G401 (cell line): ENCODE results near the gene BSCL2. TPM values are rescaled to one million over a fixed set of nuclear protein-coding genes. Genes with fewer than 3 reads are reported as not detected.
"Not testable (repeated sequence)": the region's sequence is repeated elsewhere in the genome, so short reads cannot be mapped to it uniquely, and the experiment has no call there.

Source experiments
- DNase-seq: peaks from one replicate; pipeline ENCODE4 v3.0.0-alpha.2; 2015; ENCODE audit warnings: low spot score
- in situ Hi-C: cut with HindIII; loops from 2 replicates; pipeline ENCODE4 v1.10.0; 2016; ENCODE audit warnings: low sequenced_read_pairs, mixed read lengths
- total RNA-seq: library from RNA; depleted of rRNA; stranded (reverse); fragments of >200 nt; shearing (Covaris generic); gene quantifications from 2 replicates; pipeline ENCODE4 v1.2.3, GENCODE V29; 2014

The BSCL2 gene
- total RNA-seq, 1 experiment from 2014 or later = 59.6 TPM

DNA sequence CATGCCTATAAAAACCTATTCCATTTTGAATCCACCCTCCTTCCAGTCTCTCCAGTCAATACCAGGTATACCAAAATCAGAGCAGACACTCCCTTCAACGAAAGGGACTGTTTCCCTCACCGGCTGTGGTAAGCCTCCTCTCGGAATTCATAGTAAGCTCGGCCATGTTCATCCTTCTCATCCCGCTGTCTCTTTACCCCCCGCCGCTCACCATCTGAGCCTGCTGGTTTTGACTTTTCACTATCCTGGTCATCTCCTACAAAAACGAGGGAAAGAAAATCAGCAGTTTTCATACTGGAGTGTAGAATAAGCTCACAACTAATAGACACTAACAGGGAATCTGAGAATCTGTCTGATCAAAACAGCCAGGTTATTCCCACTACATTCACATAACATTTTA lies 16.9 kb upstream of the BSCL2 start:
- peak; percentile 77 for DNase-seq
- in situ Hi-C loops = no loop called here

- in situ Hi-C loops = no loop called here
- no peak for DNase-seq
Observed at GRCh38 chr11:62721994-62722393, 14.8 kb upstream of the BSCL2 start.

DNA sequence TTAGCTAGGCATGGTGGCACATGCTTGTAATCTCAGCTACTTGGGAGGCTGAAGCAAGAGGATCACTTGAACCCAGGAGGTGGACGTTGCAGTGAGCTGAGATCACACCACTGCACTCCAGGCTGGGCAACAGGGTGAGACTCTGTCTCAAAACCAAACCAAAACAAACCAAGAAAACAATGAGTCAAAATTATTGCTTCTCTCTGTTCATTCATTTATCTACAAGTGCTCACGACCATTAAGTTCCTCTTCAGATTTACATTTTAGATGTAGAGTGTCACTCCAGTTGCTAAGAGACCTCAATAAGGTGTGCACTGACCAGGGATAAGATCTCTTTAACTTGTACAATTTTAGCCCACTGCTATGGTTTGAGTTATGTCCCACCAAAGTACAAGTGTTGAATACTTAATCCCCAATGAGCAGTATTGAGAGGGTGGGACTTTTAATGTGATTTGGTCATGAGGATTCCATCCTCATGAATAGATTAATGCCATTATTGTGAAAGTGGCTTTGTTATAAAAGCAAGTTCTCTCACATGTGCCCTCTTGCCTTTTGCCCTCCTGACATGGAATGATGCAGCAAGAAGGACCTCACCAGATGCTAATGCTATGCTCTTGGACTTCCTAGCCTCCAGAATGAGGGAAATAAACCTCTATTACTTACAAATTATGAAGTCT lies 12.2 kb upstream of the BSCL2 start:
- in situ Hi-C loops = no loop called here
- no peak for DNase-seq

DNA sequence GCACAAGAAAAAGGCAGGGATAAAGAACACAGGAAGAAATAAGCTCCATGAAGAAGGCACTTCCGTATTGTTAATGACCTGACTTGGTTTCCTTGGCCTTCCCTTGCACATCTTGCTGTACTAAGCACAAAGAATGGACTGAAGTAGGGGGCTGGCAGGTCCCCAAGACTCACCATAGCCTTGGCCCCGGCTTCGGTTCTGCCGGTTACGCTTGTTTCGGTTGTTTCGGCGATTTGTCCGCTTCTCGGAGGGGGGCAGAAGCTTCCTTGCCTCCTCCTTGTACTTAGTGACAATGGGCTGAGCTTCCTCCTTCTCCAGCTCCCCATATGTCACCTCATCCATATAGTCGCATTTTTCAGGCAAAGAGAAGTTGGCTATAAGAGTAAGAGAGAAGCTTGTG lies 9.6 kb upstream of the BSCL2 start:
- no peak for DNase-seq
- in situ Hi-C loops = no loop called here

GRCh38 chr11:62716206-62716605 lies 9.0 kb upstream of the BSCL2 start:
- in situ Hi-C loops = no loop called here
- DNase-seq = no peak

GRCh38 chr11:62715150-62716130 lies 8.2 kb upstream of the BSCL2 start:
- DNase-seq = no peak
- in situ Hi-C loops = no loop called here

DNA sequence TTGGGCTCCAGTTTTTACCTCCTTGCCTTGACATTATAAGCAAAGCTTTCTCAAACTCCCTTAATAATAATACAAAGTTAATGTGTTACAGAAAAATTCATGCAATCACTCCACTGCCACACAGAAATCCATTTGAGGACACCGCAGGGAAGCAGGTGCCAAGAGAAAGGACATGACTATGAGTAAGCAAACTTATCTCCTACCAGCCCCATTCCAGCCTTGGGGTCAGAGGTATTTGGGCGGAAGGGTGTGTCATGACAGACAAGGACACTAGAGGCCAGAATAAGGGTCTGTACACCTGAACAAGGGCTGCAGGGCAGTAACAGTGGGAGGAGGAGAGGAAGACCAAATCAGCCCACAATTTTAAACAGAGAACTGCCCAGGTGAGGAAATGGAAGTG lies 6.1 kb upstream of the BSCL2 start:
- no peak for DNase-seq
- in situ Hi-C loops = loop anchor here (5.0 kb wide), 1 partner anchor 41 kb away; the partner anchor contains the start of genes LBHD1 and UQCC3

DNA sequence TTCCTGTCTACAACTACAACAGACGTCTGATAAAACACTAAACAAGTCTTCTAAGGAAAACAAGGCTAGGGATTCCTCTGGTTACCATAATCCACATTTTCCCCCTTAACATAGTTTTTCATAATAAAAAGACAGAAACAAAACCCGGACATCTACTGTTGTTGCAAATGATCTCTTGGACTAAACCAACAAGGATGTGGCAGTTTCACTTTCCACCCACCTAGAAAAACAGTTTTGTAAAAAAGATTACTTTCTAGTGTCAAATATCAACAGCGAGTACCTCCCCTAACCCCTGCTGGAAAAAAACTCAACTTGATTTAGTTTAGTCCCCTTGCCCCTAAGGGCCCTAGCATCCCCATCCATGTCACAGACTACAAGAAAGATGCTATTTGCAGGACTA lies 5.6 kb upstream of the BSCL2 start:
- no peak for DNase-seq
- in situ Hi-C loops = loop anchor here (5.0 kb wide), 1 partner anchor 41 kb away; the partner anchor contains the start of genes LBHD1 and UQCC3

GRCh38 chr11:62712276-62712812 lies 5.1 kb upstream of the BSCL2 start:
- in situ Hi-C loops = loop anchor here (5.0 kb wide), 1 partner anchor 40 kb away; the partner anchor contains the start of genes LBHD1 and UQCC3
- DNase-seq = no peak

DNA sequence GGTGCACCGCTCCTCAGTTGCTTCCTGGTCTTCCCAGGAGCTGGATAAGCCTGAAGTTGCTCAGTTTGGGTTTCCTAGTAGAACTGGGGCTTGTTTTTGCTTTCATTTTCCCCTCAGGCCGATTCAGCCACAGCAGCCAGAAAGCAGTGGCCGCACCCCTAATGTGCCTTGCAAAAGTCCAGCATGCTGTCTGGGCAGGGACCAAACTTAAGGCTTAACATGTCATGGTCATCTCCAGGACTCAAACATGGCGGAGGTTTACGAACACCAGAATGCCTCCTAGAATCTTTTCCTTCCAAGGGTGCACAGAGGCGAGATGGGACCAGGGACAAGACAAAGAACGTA lies 2.7 kb upstream of the BSCL2 start:
- DNase-seq = no peak
- in situ Hi-C loops = loop anchor here (5.0 kb wide), 1 partner anchor 38 kb away; the partner anchor contains the start of genes LBHD1 and UQCC3

DNA sequence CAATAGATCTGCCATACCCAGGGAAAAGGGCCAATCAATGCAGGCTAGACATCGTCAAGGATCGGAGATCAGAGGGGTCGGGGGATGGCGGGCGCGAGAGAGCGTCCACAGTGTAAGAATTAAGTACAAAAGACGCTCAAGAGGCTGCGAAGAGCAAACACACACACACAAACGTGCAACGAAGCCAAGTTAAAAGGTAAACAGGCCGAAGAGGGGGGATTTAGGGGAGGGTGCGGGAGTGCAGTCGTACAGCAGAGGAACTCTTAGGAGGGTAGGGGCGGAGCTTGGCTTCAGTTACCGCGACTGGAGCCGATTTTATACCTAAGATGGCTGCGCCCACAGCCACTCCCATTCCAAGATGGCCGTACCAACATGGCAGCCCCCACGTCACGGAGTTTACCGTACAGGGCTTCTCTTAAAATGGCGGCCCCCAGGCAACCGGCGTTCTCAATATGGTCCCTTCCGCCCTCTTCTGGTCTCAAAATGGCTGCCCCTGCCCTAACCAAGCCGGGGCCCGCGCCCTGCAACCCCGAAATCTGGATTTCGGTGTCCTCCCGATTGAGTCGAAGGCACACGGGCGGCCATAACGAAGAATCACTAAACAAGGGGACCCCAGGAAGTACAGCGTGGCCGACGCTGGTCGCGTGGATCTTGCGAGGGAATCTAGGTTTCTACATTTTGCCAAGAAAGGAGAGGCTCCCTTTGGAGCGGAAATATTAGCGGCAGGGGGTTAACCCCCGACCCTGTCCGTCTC lies 2.2 kb upstream of the BSCL2 start:
- in situ Hi-C loops = no loop called here
- peak; percentile 99 for DNase-seq

DNA sequence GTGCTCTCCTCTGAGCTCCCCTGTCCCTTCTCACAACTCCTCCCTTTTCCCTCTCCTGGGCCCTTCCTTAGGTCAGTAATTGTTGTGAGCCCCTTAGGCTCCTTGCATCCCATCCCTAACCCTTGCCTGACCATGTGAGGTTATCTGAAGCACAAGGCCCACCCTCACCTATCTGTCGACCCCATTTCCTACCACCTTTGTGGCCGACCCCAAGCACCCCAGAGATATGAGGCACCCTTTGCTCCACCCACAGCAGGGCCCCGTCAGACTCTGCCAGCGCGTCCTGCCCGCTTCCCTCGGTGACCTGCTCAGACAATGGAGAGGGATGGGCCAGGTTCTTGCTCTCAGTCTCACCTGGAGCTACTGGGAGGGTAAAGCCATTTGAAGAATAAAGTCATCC lies 1.6 kb upstream of the BSCL2 start:
- DNase-seq = peak; percentile 38
- in situ Hi-C loops = no loop called here

GRCh38 chr11:62708392-62708791 lies 1.2 kb upstream of the BSCL2 start:
- in situ Hi-C loops = no loop called here
- DNase-seq = no peak

GRCh38 chr11:62706850-62707247 lies 375 bp downstream of the BSCL2 start:
- no peak for DNase-seq
- in situ Hi-C loops = no loop called here

DNA sequence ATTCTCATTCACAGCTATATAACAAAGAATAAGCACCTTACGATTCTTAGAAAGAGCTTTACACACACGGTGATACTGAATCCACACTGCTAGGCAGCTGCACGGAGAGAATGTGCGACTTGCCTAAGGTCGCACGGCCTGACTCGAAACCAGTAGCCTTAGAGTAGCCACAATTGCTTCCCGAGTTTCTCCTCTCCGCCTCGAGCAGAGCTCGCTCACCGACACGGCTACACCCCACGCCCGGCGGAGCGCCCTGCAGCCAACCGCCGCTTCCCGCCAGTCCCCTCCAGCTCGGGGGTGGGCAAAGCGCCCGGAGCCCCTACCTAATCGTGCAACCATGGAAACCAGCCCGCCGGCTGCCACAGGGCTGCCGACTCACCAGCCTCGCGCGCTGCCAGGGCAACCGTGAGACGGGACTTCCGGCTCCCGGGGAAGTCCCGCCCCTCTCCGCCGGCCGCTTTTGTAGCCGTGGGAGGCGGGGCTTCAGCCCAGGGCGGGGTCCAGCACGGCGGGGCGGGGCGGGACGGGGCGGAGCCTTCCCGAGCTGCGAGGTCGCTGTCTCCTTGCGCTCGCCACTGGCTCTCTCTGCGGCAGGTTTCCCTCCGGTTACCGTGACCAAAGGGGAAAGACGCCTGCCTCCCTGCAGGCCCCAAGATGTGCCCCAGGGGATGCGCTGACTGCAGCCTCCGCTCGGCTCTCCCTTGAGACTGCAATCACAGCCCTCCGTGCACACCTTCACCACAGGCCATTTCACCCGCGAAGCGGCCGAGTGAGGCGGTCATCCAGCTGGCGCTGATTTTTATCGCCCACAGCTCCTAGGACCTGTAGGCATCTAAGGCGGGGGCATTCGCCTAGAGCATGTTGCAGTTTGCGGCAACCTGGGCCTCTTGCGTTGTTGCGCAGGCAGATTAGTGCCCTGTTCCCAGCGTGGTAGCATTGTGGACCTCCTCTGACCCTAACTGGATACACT lies 1.1 kb downstream of the BSCL2 start:
- in situ Hi-C loops = no loop called here
- DNase-seq = peak; percentile 95

- in situ Hi-C loops = no loop called here
- DNase-seq = no peak
Observed at GRCh38 chr11:62705413-62705812, 1.8 kb downstream of the BSCL2 start.

GRCh38 chr11:62703921-62704320 lies 3.3 kb downstream of the BSCL2 start:
- in situ Hi-C loops, DNase-seq: not testable (repeated sequence)

DNA sequence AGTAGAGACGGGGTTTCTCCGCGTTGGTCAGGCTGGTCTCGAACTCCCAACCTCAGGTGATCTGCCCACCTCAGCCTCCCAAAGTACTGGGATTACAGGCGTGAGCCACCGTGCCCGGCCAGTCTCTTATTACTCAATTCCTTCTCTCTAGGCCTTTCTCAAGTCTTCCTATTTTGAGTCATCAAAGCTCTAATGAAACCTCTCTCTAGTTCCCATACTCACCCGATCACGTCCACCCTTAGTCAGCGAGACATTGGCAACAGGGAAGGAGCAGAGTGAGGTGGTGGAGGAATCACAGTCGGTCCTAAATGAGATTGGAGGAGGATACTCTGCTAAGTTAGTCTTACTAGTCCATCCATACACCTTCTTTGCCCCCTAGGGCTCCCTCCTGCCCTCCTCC lies 5.0 kb downstream of the BSCL2 start:
- in situ Hi-C loops = no loop called here
- DNase-seq = no peak
